ENCODE results near the gene ATP2B2. TPM values are rescaled to one million over a fixed set of nuclear protein-coding genes. Genes with fewer than 3 reads are reported as not detected.

Gene ATP2B2
- total RNA-seq, 1 experiment from 2014 or later = not detected

DNA sequence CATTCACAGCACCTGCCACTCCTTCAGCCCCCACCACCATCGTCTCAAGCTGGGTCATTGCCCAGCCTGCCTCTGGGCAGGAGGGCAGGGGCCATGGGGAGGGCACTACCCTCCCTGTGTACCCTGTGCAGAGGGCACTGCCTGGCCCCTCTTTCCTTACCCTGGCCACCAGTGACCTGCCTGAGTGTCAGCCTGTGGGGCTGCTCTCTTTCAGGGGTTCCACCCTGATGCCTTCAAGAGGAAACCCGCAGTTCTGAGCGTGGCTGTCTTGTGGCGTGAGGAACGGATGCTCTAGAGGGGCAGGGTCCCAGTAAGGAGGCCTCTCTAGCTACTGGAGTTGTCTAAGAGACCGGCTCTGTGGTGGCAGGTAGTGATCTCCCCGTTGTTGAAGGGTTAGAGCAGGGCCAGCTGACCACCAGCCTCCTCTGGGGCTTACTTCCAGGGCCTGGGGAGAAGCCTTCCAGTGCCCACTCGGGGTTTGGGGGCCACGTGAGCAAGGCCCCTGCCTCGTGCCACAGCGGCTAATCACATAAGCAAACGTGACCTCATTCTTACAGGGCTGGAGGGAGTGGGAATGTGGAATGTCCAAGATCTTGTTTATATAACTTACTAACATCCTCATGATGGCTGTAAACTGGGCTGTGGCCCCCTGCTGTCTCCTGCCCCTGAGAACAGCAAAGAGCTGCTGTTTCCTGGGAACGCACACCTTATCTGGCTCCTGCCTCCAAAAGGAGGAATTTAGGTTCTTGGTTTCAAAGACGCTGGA, 153.1 kb downstream of the ATP2B2 start:
- CTCF ChIA-PET = no interaction called here
- BruUV-seq (replicated peaks) = no TSS peak

GRCh38 chr3:10351013-10351735, 154.2 kb downstream of the ATP2B2 start:
- no peaks in the 10 kb centered on the region for H3K9me3 Mint-ChIP-seq (ENCODE audit: unreplicated experiment)
- Histone ChIP-seq H3K4me3 (ENCODE audit: low read depth, low read length) (no peak overlapping the region), H3K9me3 (no peaks in the 10 kb centered on the region), H3K4me1 (no peaks in the 10 kb centered on the region), H3K36me3 (ENCODE audit: control insufficient read depth, insufficient read depth, low read length) (no peaks in the 10 kb centered on the region), H3K27me3 (replicated peaks; ENCODE audit: control insufficient read depth, insufficient read depth, low read length) (no peaks in the 10 kb centered on the region; the same call in 1 of the 2 replicates)
- ChIA-PET CTCF (no interaction called here), POLR2A (no interaction called here)
- no peak for TF ChIP-seq CTCF (IDR thresholded peaks at IDR 0.05; ENCODE audit: insufficient read depth in 1 of 2, low read depth in 1 of 2, low read length in 1 of 2, severe bottlenecking in 1 of 2, unreplicated experiment in 1 of 2)
- intact Hi-C loops (cut with micrococcal nuclease; ENCODE audit: unreplicated experiment) = no loop called here
- no peak overlapping the region for H3K27ac Mint-ChIP-seq (ENCODE audit: unreplicated experiment)
- peaks cover 8% of the 10 kb centered on the region for H3K27me3 Mint-ChIP-seq (ENCODE audit: insufficient read depth, unreplicated experiment)
- no TSS peak for BruUV-seq (replicated peaks)
- DNase-seq = no peak
- no peaks in the 10 kb centered on the region for H3K36me3 Mint-ChIP-seq (ENCODE audit: insufficient read depth, unreplicated experiment)
- H3K4me3 Mint-ChIP-seq (ENCODE audit: unreplicated experiment) = no peak overlapping the region
- no peaks in the 10 kb centered on the region for H3K4me1 Mint-ChIP-seq (ENCODE audit: low read depth, unreplicated experiment)

More for the DNA sequence above, 153.1 kb downstream of the ATP2B2 start:
- Histone ChIP-seq H3K36me3 (ENCODE audit: control insufficient read depth, insufficient read depth, low read length) (no peaks in the 10 kb centered on the region), H3K4me3 (ENCODE audit: low read depth, low read length) (no peak overlapping the region), H3K4me1 (no peaks in the 10 kb centered on the region), H3K27me3 (replicated peaks; ENCODE audit: control insufficient read depth, insufficient read depth, low read length) (no peaks in the 10 kb centered on the region; the same call in 1 of the 2 replicates), H3K9me3 (no peaks in the 10 kb centered on the region)
- Mint-ChIP-seq H3K4me1 (ENCODE audit: low read depth, unreplicated experiment) (no peaks in the 10 kb centered on the region), H3K36me3 (ENCODE audit: insufficient read depth, unreplicated experiment) (no peaks in the 10 kb centered on the region), H3K4me3 (ENCODE audit: unreplicated experiment) (no peak overlapping the region), H3K9me3 (ENCODE audit: unreplicated experiment) (no peaks in the 10 kb centered on the region), H3K27me3 (ENCODE audit: insufficient read depth, unreplicated experiment) (peaks cover 8% of the 10 kb centered on the region), H3K27ac (ENCODE audit: unreplicated experiment) (no peak overlapping the region)
- no peak for DNase-seq
- no peak for TF ChIP-seq CTCF (IDR thresholded peaks at IDR 0.05; ENCODE audit: insufficient read depth in 1 of 2, low read depth in 1 of 2, low read length in 1 of 2, severe bottlenecking in 1 of 2, unreplicated experiment in 1 of 2)
- intact Hi-C loops (cut with micrococcal nuclease; ENCODE audit: unreplicated experiment) = no loop called here
- POLR2A ChIA-PET = no interaction called here

GRCh38 chr3:10350324-10350985, 154.9 kb downstream of the ATP2B2 start:
- Mint-ChIP-seq H3K4me3 (ENCODE audit: unreplicated experiment) (no peak overlapping the region), H3K27ac (ENCODE audit: unreplicated experiment) (no peak overlapping the region), H3K9me3 (ENCODE audit: unreplicated experiment) (no peaks in the 10 kb centered on the region), H3K36me3 (ENCODE audit: insufficient read depth, unreplicated experiment) (no peaks in the 10 kb centered on the region), H3K27me3 (ENCODE audit: insufficient read depth, unreplicated experiment) (peaks cover 8% of the 10 kb centered on the region), H3K4me1 (ENCODE audit: low read depth, unreplicated experiment) (no peaks in the 10 kb centered on the region)
- intact Hi-C loops (cut with micrococcal nuclease; ENCODE audit: unreplicated experiment) = no loop called here
- Histone ChIP-seq H3K9me3 (no peaks in the 10 kb centered on the region), H3K4me1 (no peaks in the 10 kb centered on the region), H3K36me3 (ENCODE audit: control insufficient read depth, insufficient read depth, low read length) (no peaks in the 10 kb centered on the region), H3K4me3 (ENCODE audit: low read depth, low read length) (no peak overlapping the region), H3K27me3 (replicated peaks; ENCODE audit: control insufficient read depth, insufficient read depth, low read length) (no peaks in the 10 kb centered on the region; the same call in 1 of the 2 replicates)
- BruUV-seq (replicated peaks) = no TSS peak
- TF ChIP-seq CTCF (IDR thresholded peaks at IDR 0.05; ENCODE audit: insufficient read depth in 1 of 2, low read depth in 1 of 2, low read length in 1 of 2, severe bottlenecking in 1 of 2, unreplicated experiment in 1 of 2) = no peak
- ChIA-PET POLR2A (no interaction called here), CTCF (no interaction called here)
- DNase-seq = no peak
